Right cardiac atrium (tissue), 5 donors: ENCODE measurements around the gene RNF103. TPM values are rescaled to one million over a fixed set of nuclear protein-coding genes. Genes with fewer than 3 reads are reported as not detected.
"Not testable (repeated sequence)": the region's sequence is repeated elsewhere in the genome, so short reads cannot be mapped to it uniquely, and the experiment has no call there.

Experiments
- ATAC-seq, 2 donors: fragments of 200-7000 bp; cut with Tn5 transposase; one replicate each; pipeline versions ENCODE4 v1.8.0 to v1.9.1; 2020; ENCODE audit warnings: moderate library complexity in 2 of 2, mild to moderate bottlenecking in 1 of 2
- DNase-seq, 3 donors: peaks; one replicate each; pipeline ENCODE4 v3.0.0-alpha.2; 2020
- H3K27ac ChIP-seq: one replicate; pipeline ENCODE4 v1.5.1; 2013; ENCODE audit warnings: mild to moderate bottlenecking, low read length, control low read depth, moderate library complexity
- H3K27me3 ChIP-seq: one replicate; pipeline ENCODE4 v1.6.1; 2013; ENCODE audit not compliant: control insufficient read depth, insufficient read depth
- H3K4me1 ChIP-seq: one replicate; pipeline ENCODE4 v1.6.1; 2013; ENCODE audit warnings: low read length; ENCODE audit not compliant: control insufficient read depth, insufficient read depth
- H3K4me3 ChIP-seq: one replicate; pipeline ENCODE4 v1.5.1; 2013; ENCODE audit warnings: low read length, control low read depth
- H3K9me3 ChIP-seq: one replicate; pipeline ENCODE4 v1.6.1; 2013; ENCODE audit warnings: low read length; ENCODE audit not compliant: control insufficient read depth
- WGBS: extraction: QIAGEN DNeasy Blood & Tissue Kit; methylation state at CpG from one replicate; pipeline ENCODE4 v1.1.7; 2013; 5-methylcytosine and 5-hydroxymethylcytosine counted together
- intact Hi-C, 4 donors: fragments of 100-400 bp; cut with DNase I; formaldehyde crosslinking; loops; one replicate each; pipeline versions ENCODE4 v1.11.0 to v1.14.0; 2022 to 2023
- long read RNA-seq, 4 donors: library from polyadenylated mRNA; unstranded; transcript quantifications; one replicate each; pipeline ENCODE4 v2.0.0, GENCODE V29; 2020 to 2021
- polyA plus RNA-seq: library from polyadenylated mRNA; stranded (reverse); fragments of 200-250 nt; gene quantifications from one replicate; pipeline ENCODE4 v1.2.3, GENCODE V29; 2013
- total RNA-seq, 4 donors: library from RNA; stranded (reverse); fragmentation: NEBNext Ultra II Directional; extraction: Animal tissue kit (Norgen Biotek cat#: 25700); gene quantifications; one replicate each; pipeline ENCODE4 v1.2.1, GENCODE V29; 2021
- donor health status: healthy with polysubstance abuse.
- donor health status: DM: no; HTN: yes; CAD: no.
- donor health status: DM: no; HTN: no; CAD: no.
- donor health status: DM: no; HTN: yes; CAD: no; lungs with severe emphysema.
- donor health status: DM: yes; HTN: yes; CAD: no.

The RNF103 gene
- total RNA-seq (10 to 100 TPM; 37.1 to 46.2 (median 43.5) TPM), polyA plus RNA-seq (39.3 TPM)
- long read RNA-seq, donor 1, transcript RNF103-201 (4 exons, 3,477 nt), result major isoform, 166 of 180 reads
- long read RNA-seq, donor 1, partial matches to known transcripts, result 6 of 180 reads
- long read RNA-seq, donor 1, other reads (novel, unspliced or antisense), result 8 of 180 reads
- long read RNA-seq, donor 2, transcript RNF103-201 (4 exons, 3,477 nt), result major isoform, 93 of 95 reads
- long read RNA-seq, donor 2, partial matches to known transcripts, result 0 of 95 reads
- long read RNA-seq, donor 2, other reads (novel, unspliced or antisense), result 2 of 95 reads
- long read RNA-seq, donor 3, full-length matches to known transcripts, result 55 of 76 reads
- long read RNA-seq, donor 3, partial matches to known transcripts, result 6 of 76 reads
- long read RNA-seq, donor 3, other reads (novel, unspliced or antisense), result 15 of 76 reads
- long read RNA-seq, donor 4, transcript RNF103-201 (4 exons, 3,477 nt), result major isoform, 80 of 83 reads
- long read RNA-seq, donor 4, partial matches to known transcripts, result 0 of 83 reads
- long read RNA-seq, donor 4, other reads (novel, unspliced or antisense), result 2 of 83 reads

- DNase-seq (peak; percentile 97 to 99 (median 99)), ATAC-seq (peak; percentile 98)
- Histone ChIP-seq H3K9me3 (no peaks in the 10 kb centered on the region), H3K4me3 (peak within 1 kb of the TSS; percentile 82), H3K27me3 (no peaks in the 10 kb centered on the region), H3K4me1 (no peaks in the 10 kb centered on the region), H3K27ac (peak within 1 kb of the TSS; percentile 97)
- under 1% methylated on average over 77 of the region's 77 CpGs for WGBS
- intact Hi-C loops, result loop anchor here in 2 of 4 donors (5.0 to 10.0 kb wide), 3 partner anchors 59 to 81 kb away; partner anchors contain the start of gene CHMP3 (in 2 of the 2)
Observed at GRCh38 chr2:86623494-86624266, at the start of gene RNF103. TSS of gene RNF103 (minus strand) at chr2:86623865. CDS start at chr2:86622886, 979 bp downstream.

GRCh38 chr2:86673011-86673410, 49.3 kb upstream of the RNF103 start:
- intact Hi-C loops, result no loop called here
- DNase-seq (no peak), ATAC-seq (no peak)
- H3K4me1 ChIP-seq, result no peaks in the 10 kb centered on the region
- 90% methylated on average over 1 of the region's 1 CpG for WGBS
- H3K27me3 ChIP-seq, result no peaks in the 10 kb centered on the region
- no peak overlapping the region for H3K27ac ChIP-seq
- H3K4me3 ChIP-seq, result no peak overlapping the region
- no peaks in the 10 kb centered on the region for H3K9me3 ChIP-seq

- no peaks in the 10 kb centered on the region for H3K27me3 ChIP-seq
- no peaks in the 10 kb centered on the region for H3K9me3 ChIP-seq
- no peak for DNase-seq
- intact Hi-C loops, result no loop called here
- peak overlapping the region; percentile 19 for H3K27ac ChIP-seq
- H3K4me1 ChIP-seq, result no peaks in the 10 kb centered on the region
- ATAC-seq, result no peak
- no peak overlapping the region for H3K4me3 ChIP-seq
- 87% methylated on average over 3 of the region's 3 CpGs for WGBS
Observed at GRCh38 chr2:86672027-86672545, 48.4 kb upstream of the RNF103 start.

GRCh38 chr2:86671337-86671981, 47.8 kb upstream of the RNF103 start:
- H3K4me1 ChIP-seq, result no peaks in the 10 kb centered on the region
- ATAC-seq (peak; percentile 29 to 82), DNase-seq (peak in 1 of 3 donors; percentile 58)
- H3K27ac ChIP-seq, result peak overlapping the region; percentile 61
- H3K4me3 ChIP-seq, result no peak overlapping the region
- H3K27me3 ChIP-seq, result no peaks in the 10 kb centered on the region
- 28% methylated on average over 5 of the region's 5 CpGs for WGBS
- intact Hi-C loops, result no loop called here
- H3K9me3 ChIP-seq, result no peaks in the 10 kb centered on the region

- intact Hi-C loops, result not testable (repeated sequence)
Observed at GRCh38 chr2:86669323-86669722, 45.7 kb upstream of the RNF103 start.

GRCh38 chr2:86661333-86661732, 37.7 kb upstream of the RNF103 start:
- intact Hi-C loops, result no loop called here
- DNase-seq, result no peak
- Histone ChIP-seq H3K9me3 (no peaks in the 10 kb centered on the region), H3K4me3 (no peak overlapping the region), H3K27me3 (no peaks in the 10 kb centered on the region), H3K27ac (no peak overlapping the region), H3K4me1 (no peaks in the 10 kb centered on the region)
- no peak for ATAC-seq
- 89% methylated on average over 3 of the region's 3 CpGs for WGBS

More at GRCh38 chr2:86669323-86669722, 45.7 kb upstream of the RNF103 start:
- not testable (repeated sequence) for DNase-seq, ATAC-seq, H3K27ac ChIP-seq, H3K4me3 ChIP-seq, H3K9me3 ChIP-seq, H3K4me1 ChIP-seq, H3K27me3 ChIP-seq
- WGBS, result 89% methylated on average over 5 of the region's 5 CpGs

- Histone ChIP-seq H3K4me3 (no peak overlapping the region), H3K4me1 (no peaks in the 10 kb centered on the region), H3K9me3 (no peaks in the 10 kb centered on the region), H3K27me3 (no peaks in the 10 kb centered on the region), H3K27ac (no peak overlapping the region)
- intact Hi-C loops, result no loop called here
- DNase-seq (no peak), ATAC-seq (no peak)
Observed at GRCh38 chr2:86650188-86650587, 26.5 kb upstream of the RNF103 start.

- no peak overlapping the region for H3K4me3 ChIP-seq
- DNase-seq (no peak), ATAC-seq (no peak)
- H3K9me3 ChIP-seq, result no peaks in the 10 kb centered on the region
- H3K27ac ChIP-seq, result no peak overlapping the region
- no peaks in the 10 kb centered on the region for H3K27me3 ChIP-seq
- no peaks in the 10 kb centered on the region for H3K4me1 ChIP-seq
- intact Hi-C loops, result loop anchor here in 1 of 4 donors (10.0 kb wide), 1 partner anchor 45 kb away; no protein-coding TSS in a partner anchor
- 63% methylated on average over 1 of the region's 1 CpG for WGBS
Observed at GRCh38 chr2:86649119-86649947, 25.7 kb upstream of the RNF103 start.

GRCh38 chr2:86648681-86649080, 25.0 kb upstream of the RNF103 start:
- 69% methylated on average over 2 of the region's 2 CpGs for WGBS
- Histone ChIP-seq H3K9me3 (no peaks in the 10 kb centered on the region), H3K4me1 (no peaks in the 10 kb centered on the region), H3K4me3 (no peak overlapping the region), H3K27ac (no peak overlapping the region), H3K27me3 (no peaks in the 10 kb centered on the region)
- intact Hi-C loops, result loop anchor here in 1 of 4 donors (10.0 kb wide), 1 partner anchor 46 kb away; no protein-coding TSS in a partner anchor
- DNase-seq (no peak), ATAC-seq (no peak)

GRCh38 chr2:86646865-86647264, 23.2 kb upstream of the RNF103 start:
- H3K4me3 ChIP-seq, result no peak overlapping the region
- H3K27ac ChIP-seq, result no peak overlapping the region
- H3K4me1 ChIP-seq, result no peaks in the 10 kb centered on the region
- H3K9me3 ChIP-seq, result no peaks in the 10 kb centered on the region
- DNase-seq (no peak), ATAC-seq (no peak)
- intact Hi-C loops, result loop anchor here in 1 of 4 donors (10.0 kb wide), 1 partner anchor 48 kb away; no protein-coding TSS in a partner anchor
- no peaks in the 10 kb centered on the region for H3K27me3 ChIP-seq
- 90% methylated on average over 1 of the region's 1 CpG for WGBS
